Esophagus muscularis mucosa (tissue), 4 donors: Measurements from ENCODE around the gene PPP2R5C. TPM values are rescaled to one million over a fixed set of nuclear protein-coding genes. Genes with fewer than 3 reads are reported as not detected.
A peak's percentile ranks its signal among the peaks of the same experiment; 100 is the strongest.

Experiments used
- DNase-seq: peaks from one replicate; pipeline ENCODE4 v3.0.0-alpha.2; 2017; ENCODE audit errors: extremely low spot score
- H3K27ac ChIP-seq, 4 donors: fragments of 200-600 bp; sonication (generic); replicated peaks in 1 of 4; 1 replicate in 3 of 4; 2 replicates in 1 of 4; pipeline ENCODE4 v1.5.1; 2016 to 2019; ENCODE audit warnings: mild to moderate bottlenecking in 1 of 4
- H3K27me3 ChIP-seq, 4 donors: fragments of 200-600 bp; sonication (generic); one replicate each; pipeline versions ENCODE4 v1.5.1 to v1.6.0; 2016 to 2019
- H3K36me3 ChIP-seq, 4 donors: fragments of 200-600 bp; sonication (generic); one replicate each; pipeline ENCODE4 v1.5.1; 2016 to 2019
- H3K4me1 ChIP-seq, 4 donors: fragments of 200-600 bp; sonication (generic); one replicate each; pipeline ENCODE4 v1.5.1; 2016 to 2019
- H3K4me3 ChIP-seq, 4 donors: fragments of 200-600 bp; sonication (generic); 1 replicate in 2 of 4; 2 replicates in 2 of 4; pipeline ENCODE4 v1.5.1; 2016 to 2019; ENCODE audit warnings: mild to moderate bottlenecking in 4 of 4, moderate library complexity in 1 of 4
- H3K9me3 ChIP-seq, 4 donors: fragments of 200-600 bp; sonication (generic); 1 replicate in 3 of 4; 2 replicates in 1 of 4; pipeline ENCODE4 v1.5.1; 2016 to 2019
- EP300 ChIP-seq: sonication (generic); formaldehyde crosslinking; IDR thresholded peaks from one replicate; pipeline ENCODE4 v1.6.1; 2017; ENCODE audit warnings: antibody characterized with exemption
- POLR2A ChIP-seq: fragments of 450-650 bp; IDR thresholded peaks from one replicate; pipeline ENCODE4 v1.6.1; 2017; ENCODE audit warnings: antibody characterized with exemption, moderate library complexity, mild to moderate bottlenecking, low read depth
- POLR2AphosphoS5 ChIP-seq, 2 donors: sonication (generic); formaldehyde crosslinking; IDR thresholded peaks; one replicate each; pipeline ENCODE4 v1.6.1; 2017; ENCODE audit warnings: antibody characterized with exemption in 2 of 2
- WGBS: methylation state at CpG from one replicate; pipeline ENCODE4 v1.1.5; 2018; 5-methylcytosine and 5-hydroxymethylcytosine counted together
- intact Hi-C: fragments of 100-400 bp; cut with DNase I; formaldehyde crosslinking; loops from one replicate; pipeline ENCODE4 v1.15.1; 2023
- total RNA-seq, 4 donors: library from RNA; depleted of rRNA; stranded (reverse); fragments of >200 nt; gene quantifications; one replicate each; pipeline versions ENCODE4 v1.1.0 to v1.2.1, GENCODE V29; 2016
- TF ChIP-seq, protein P1 (sequence below), 3 experiments: fragments of 200-600 bp in 2 of 3; fragments of 450-650 bp in 1 of 3; sonication (generic) in 2 of 3; IDR thresholded peaks; one replicate each; pipeline ENCODE4 v1.5.1; 2017 to 2019; ENCODE audit warnings: antibody characterized with exemption in 3 of 3, mild to moderate bottlenecking in 2 of 3, moderate library complexity in 1 of 3

PPP2R5C gene
- total RNA-seq, 4 donors from 2014 or later, result 103 to 142 (median 131) TPM

DNA sequence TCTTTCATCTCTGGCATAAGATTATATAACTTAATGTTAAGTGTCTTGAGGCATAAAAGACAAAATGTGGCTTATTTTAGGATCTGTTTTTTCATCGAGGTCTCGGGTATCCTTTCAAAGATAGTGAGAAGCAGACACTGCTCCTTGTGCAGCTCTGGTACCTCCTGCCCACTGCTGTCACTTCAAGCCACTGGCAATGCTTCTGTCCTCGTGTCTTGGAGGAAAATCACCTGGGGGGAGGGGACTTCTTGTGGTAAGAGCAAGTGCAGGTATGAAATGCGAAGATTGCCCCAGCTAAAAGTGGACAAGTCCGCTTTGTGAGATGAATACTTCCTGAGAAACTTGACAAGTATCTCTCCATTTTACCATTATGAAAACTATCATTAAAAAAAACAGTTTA lies 165.1 kb downstream of the PPP2R5C start:
- Histone ChIP-seq H3K4me3 (no peak overlapping the region), H3K4me1 (peaks cover 8 to 22% (median 12%) of the 10 kb centered on the region in 4 donors), H3K36me3 (peaks cover 4 to 49% (median 29%) of the 10 kb centered on the region in 4 donors), H3K9me3 (no peaks in the 10 kb centered on the region), H3K27ac (peak overlapping the region in 3 of 4 donors; percentile 31 to 76 (median 67)), H3K27me3 (no peaks in the 10 kb centered on the region)
- no peak for DNase-seq
- WGBS, result 87% methylated on average over 5 of the region's 5 CpGs
- TF ChIP-seq EP300 (no peak), POLR2A (no peak), POLR2AphosphoS5 (IDR thresholded peaks at IDR 0.05) (no peak)
- TF ChIP-seq, protein P1, sequence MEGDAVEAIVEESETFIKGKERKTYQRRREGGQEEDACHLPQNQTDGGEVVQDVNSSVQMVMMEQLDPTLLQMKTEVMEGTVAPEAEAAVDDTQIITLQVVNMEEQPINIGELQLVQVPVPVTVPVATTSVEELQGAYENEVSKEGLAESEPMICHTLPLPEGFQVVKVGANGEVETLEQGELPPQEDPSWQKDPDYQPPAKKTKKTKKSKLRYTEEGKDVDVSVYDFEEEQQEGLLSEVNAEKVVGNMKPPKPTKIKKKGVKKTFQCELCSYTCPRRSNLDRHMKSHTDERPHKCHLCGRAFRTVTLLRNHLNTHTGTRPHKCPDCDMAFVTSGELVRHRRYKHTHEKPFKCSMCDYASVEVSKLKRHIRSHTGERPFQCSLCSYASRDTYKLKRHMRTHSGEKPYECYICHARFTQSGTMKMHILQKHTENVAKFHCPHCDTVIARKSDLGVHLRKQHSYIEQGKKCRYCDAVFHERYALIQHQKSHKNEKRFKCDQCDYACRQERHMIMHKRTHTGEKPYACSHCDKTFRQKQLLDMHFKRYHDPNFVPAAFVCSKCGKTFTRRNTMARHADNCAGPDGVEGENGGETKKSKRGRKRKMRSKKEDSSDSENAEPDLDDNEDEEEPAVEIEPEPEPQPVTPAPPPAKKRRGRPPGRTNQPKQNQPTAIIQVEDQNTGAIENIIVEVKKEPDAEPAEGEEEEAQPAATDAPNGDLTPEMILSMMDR (IDR thresholded peaks at IDR 0.05), result no peak
- intact Hi-C loops, result no loop called here

DNA sequence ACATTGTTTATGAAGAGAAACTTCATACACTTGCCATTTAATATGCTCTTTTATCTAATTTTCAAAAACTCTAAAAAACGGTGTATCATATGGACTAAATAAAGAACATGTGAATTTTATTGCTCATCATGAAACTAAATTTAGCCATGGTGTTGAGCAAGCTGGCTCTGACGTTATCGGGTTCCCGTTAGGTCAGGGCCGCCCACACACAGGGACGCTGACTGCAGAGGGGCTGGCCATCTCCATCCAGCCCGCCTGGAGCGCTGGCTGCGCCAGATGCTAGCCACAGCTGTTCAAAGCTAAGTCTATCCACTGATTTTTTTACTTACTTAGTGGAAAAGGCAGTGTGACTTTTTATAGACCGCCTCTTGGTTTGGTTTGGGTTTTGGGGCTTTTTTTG lies 166.3 kb downstream of the PPP2R5C start:
- H3K36me3 ChIP-seq, result peaks cover 4 to 37% (median 17%) of the 10 kb centered on the region in 4 donors
- peak; percentile 96 for DNase-seq
- H3K4me1 ChIP-seq, result peaks cover 8 to 22% (median 12%) of the 10 kb centered on the region in 4 donors
- no peaks in the 10 kb centered on the region for H3K9me3 ChIP-seq
- peak overlapping the region; percentile 50 to 76 (median 62) for H3K27ac ChIP-seq
- H3K4me3 ChIP-seq, result no peak overlapping the region
- 36% methylated on average over 10 of the region's 10 CpGs for WGBS
- H3K27me3 ChIP-seq, result no peaks in the 10 kb centered on the region
- intact Hi-C loops, result no loop called here
- TF ChIP-seq, protein P1 (IDR thresholded peaks at IDR 0.05), result no peak
- TF ChIP-seq POLR2AphosphoS5 (IDR thresholded peaks at IDR 0.05) (peak; percentile 71 to 77), EP300 (peak; percentile 29)

DNA sequence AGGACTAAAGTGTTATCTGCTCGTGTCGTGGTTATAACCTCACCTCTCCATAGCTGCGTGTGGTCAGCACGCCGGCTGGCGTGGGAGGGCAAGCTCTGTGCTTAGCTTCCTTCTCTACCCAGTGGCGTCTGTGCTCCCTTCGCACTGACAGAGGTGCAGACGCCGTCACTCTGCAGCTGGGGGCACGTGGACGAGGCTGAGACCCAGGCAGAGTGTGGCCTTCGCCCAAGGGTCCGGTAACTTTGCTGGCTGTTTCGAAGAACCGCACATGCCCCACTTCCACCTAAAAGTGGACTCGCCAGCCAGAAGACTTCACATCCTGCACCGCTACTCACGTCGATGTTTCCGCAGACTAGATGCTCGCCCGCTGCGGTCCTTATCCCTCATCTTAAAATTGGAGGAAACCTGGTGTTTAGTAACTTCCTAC lies 166.9 kb downstream of the PPP2R5C start:
- Histone ChIP-seq H3K36me3 (peaks cover 4 to 31% (median 13%) of the 10 kb centered on the region in 4 donors), H3K4me3 (no peak overlapping the region), H3K27ac (peak overlapping the region; percentile 50 to 76 (median 62)), H3K9me3 (no peaks in the 10 kb centered on the region), H3K4me1 (peaks cover 8 to 22% (median 12%) of the 10 kb centered on the region in 4 donors), H3K27me3 (no peaks in the 10 kb centered on the region)
- intact Hi-C loops, result no loop called here
- 96% methylated on average over 23 of the region's 24 CpGs for WGBS
- no peak for TF ChIP-seq POLR2AphosphoS5 (IDR thresholded peaks at IDR 0.05)
- no peak for TF ChIP-seq EP300
- no peak for TF ChIP-seq POLR2A
- TF ChIP-seq, protein P1 (IDR thresholded peaks at IDR 0.05), result no peak
- DNase-seq, result no peak

DNA sequence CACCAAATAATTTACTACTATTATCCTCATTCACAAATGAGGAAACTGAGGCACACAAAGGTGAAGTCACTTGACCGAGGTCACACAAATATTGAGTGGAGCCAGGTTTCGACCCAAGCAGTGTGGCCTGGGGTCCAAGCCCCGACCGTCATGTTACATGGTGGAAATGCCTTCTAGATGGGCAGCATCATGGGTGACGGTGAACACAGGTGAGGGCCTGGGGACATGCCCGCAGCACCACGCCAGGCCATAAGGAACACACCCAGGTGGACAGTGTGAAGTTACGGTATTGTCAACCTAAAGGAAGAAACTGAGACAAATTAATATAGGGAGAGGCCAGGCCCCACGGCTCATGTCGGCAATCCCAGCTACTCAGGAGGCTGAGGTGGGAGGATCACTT lies 167.6 kb downstream of the PPP2R5C start:
- Histone ChIP-seq H3K9me3 (no peaks in the 10 kb centered on the region), H3K4me3 (no peak overlapping the region), H3K27ac (no peak overlapping the region), H3K36me3 (peaks cover 4 to 28% (median 12%) of the 10 kb centered on the region in 4 donors), H3K27me3 (no peaks in the 10 kb centered on the region), H3K4me1 (peaks cover 8 to 22% (median 12%) of the 10 kb centered on the region in 4 donors)
- intact Hi-C loops, result no loop called here
- TF ChIP-seq, protein P1 (IDR thresholded peaks at IDR 0.05), result no peak
- TF ChIP-seq EP300 (no peak), POLR2A (no peak), POLR2AphosphoS5 (IDR thresholded peaks at IDR 0.05) (no peak)
- WGBS, result 96% methylated on average over 10 of the region's 10 CpGs
- no peak for DNase-seq

DNA sequence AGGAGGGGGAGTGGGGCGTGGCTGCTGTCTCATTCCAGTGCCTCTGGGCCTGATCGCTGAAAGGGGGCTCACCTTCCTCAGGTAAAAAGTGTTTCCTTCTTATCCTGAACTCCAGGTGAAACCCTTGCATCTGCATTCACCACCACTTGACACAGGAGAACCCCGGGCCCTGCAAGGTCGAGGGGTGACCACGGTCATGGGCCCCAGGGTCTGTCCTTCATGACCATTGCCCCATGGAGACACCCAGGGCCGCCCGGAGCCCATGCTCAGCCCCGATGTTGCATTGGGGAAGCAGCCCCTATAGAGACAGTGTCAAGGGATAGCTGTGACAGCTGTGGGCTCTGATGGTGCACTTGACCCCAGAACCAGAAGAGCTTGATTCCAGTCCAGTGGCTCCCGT lies 168.4 kb downstream of the PPP2R5C start:
- Histone ChIP-seq H3K9me3 (no peaks in the 10 kb centered on the region), H3K27ac (no peak overlapping the region), H3K36me3 (peaks cover 4 to 21% (median 8%) of the 10 kb centered on the region in 4 donors), H3K27me3 (no peaks in the 10 kb centered on the region), H3K4me1 (peaks cover 8 to 22% (median 12%) of the 10 kb centered on the region in 4 donors), H3K4me3 (no peak overlapping the region)
- intact Hi-C loops, result no loop called here
- WGBS, result 97% methylated on average over 9 of the region's 9 CpGs
- no peak for TF ChIP-seq POLR2A
- TF ChIP-seq, protein P1 (IDR thresholded peaks at IDR 0.05), result no peak
- TF ChIP-seq EP300, result no peak
- no peak for TF ChIP-seq POLR2AphosphoS5 (IDR thresholded peaks at IDR 0.05)
- DNase-seq, result no peak
